Suppressor macrophage (primary cell): ENCODE measurements around the gene PHF24.
"Not testable (repeated sequence)": the region's sequence is repeated elsewhere in the genome, so short reads cannot be mapped to it uniquely, and the experiment has no call there.

ENCODE experiments used
- DNase-seq, 4 experiments: peaks; one replicate each; pipeline ENCODE4 v3.0.0-alpha.2; 2020 to 2022
- total RNA-seq, 17 experiments: gene quantifications; one replicate each; lab custom pipeline; 2026; ENCODE audit warnings: mixed read lengths in 6 of 17, inconsistent platforms in 3 of 17; lab: John Stamatoyannopoulos, UW

PHF24 gene
- total RNA-seq, result 0 to 2.4 (median 0.04) reads per million in 17 experiments

DNA sequence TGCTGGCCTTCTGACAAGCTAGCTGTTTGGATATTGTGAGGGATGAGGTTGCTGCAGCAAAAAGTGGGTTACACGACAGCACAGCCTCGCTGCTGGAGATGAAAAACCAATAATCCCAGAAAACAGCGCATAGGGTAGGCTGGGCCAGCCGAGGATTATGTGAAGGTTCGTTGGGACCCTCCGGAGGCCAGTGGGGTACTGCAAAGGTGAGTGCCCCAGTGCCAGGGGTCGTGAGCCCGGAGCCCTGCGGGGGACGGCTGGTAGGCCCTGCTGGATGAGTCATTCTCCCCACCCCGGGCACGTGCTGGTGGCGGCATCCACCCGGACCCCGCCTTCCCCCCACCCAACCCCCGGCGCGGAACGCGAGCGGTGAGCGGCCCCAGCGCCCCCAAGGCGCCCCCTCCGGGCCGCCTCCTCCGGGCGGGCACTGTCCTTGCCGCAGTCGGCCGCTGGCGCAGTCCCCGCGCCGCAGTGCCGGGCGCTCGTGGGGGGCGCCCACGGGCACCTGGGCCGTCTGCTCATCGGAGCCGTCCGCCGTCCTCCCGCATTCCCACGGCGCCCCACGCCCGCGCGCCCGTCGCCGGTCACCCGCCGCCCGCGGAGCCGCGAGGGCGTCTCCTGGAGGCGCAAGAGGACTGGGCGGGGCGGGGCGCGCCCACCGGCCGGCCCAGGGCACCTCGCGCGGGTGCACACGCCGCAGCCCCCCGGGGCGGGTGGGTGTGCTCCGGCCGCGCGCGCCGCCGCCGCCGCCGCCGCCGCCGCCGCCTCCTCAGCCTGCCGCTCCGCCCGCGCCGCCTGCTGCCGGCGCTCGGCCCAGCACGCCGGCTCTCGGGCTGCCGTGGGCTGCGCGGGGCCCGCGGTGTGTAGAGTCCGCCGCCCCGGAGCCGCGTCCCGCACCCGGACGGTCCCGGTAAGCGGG lies at the start of gene PHF24:
PHF24 (plus strand) TSS at position 794 of the 919 bp plus-strand sequence. CDS start 13,014 bp downstream, outside the sequence.
- DNase-seq, result peak in 3 of 4 experiments; percentile 13 to 67 (median 58)

- no peak for DNase-seq
These were observed 31.0 kb upstream of the PHF24 start for GRCh38 chr9:34927061-34927460.

- DNase-seq, result no peak
These were observed 29.2 kb upstream of the PHF24 start for GRCh38 chr9:34928921-34929320.

DNA sequence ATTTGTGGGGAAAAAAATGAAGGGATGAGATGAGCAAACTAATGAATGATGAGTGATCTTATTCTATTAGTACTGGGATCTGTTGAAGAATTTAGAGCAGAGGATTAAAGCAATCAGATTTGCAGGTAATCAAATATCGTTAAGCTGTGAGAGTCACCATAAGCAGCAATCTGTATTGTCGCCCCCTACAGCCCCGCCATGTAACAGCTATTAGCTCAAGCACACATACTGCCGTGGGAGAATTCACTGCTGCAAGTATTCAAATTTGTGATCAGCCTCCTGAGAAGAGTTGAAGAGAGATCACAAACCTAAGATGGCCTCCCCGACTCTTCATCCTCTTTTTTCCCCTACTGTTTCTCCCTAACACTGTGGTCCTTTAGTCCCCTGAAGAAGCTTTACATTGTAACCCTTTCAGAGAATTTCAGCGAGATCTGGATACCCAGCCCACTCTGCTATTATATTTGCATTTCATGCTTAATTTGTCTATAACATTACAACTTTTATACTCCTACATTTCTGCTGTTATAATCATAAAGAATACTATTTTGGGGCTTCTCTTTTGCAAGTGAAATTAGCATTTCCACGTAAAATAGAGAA lies 28.5 kb upstream of the PHF24 start:
- DNase-seq, result peak; percentile 12 to 52 (median 36)

- DNase-seq, result not testable (repeated sequence)
These were observed 18.1 kb upstream of the PHF24 start for GRCh38 chr9:34939989-34940388.

- DNase-seq, result no peak
These were observed 9.6 kb upstream of the PHF24 start for GRCh38 chr9:34948451-34948850.

- no peak for DNase-seq
These were observed 3.9 kb upstream of the PHF24 start for GRCh38 chr9:34954225-34954624.

- not testable (repeated sequence) for DNase-seq
These were observed 2.0 kb upstream of the PHF24 start for GRCh38 chr9:34956066-34956465.

DNA sequence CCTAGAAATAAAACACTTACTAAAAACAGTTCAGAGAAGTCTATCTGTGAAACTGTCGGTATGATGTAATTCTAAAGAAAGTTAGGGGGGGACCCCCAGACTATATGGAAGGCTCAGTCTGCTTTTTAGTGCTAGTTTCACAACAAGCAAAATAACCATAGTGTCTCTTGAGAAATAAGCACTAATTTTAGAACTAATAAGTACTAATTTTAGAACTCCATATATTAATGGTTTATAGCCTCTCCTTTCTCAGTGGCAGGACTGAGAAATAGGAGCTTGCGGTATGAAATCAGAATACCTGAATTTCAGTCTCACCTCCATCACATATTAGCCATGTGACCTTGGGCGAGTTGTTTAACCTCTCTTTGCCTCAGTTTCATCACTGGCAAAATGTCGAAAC lies 1.4 kb upstream of the PHF24 start:
- no peak for DNase-seq

DNA sequence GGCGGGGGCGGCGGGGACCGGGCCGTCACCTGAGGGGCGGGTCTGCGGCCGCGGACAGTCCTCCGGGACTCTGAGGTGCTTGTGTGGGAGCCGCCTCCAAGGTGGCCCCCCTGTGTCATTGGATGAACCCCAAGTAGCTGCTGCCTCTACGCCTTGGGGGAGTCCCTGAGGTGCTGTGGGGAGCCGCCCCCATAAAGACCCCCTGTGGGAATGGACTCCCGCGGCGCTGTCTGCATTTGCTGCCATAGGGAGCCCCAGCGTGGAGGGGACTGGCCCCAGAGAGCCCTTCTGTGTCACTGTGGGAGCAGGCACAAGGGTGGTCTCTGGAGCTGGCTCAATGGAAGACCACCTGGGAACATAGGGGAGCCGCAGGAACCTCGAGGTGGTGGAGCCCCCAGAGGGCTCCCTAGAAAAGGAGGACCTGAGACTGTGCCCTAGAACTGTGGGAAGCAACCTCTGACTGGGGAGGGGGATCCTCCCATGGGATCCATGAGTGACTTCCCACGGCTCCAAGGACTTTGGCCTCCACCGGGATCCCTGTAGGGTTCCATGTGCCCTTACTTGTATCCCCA lies 412 bp downstream of the PHF24 start:
- no peak for DNase-seq

DNA sequence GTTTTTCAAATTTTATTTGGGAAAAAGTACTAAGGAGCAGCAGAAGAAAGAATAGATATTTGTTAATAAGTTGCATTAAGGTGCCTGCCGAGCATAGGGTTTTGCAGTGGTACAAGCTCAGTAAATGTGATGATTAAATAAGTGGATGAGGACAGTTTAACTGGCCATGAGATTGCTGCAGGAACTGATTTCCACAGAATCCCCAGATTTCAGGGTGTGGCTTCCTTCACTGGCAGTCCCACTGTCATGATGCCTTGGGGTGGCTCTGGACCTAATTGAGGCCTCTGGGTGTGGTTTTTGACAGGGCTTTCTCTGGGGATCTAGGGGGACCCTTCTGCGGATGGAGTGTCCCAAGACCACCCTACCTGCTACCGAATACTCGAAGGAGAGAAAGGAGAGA lies 1.4 kb downstream of the PHF24 start:
- no peak for DNase-seq

GRCh38 chr9:34961574-34962490 lies 3.7 kb downstream of the PHF24 start:
- peak; percentile 67 to 84 (median 82) for DNase-seq

DNA sequence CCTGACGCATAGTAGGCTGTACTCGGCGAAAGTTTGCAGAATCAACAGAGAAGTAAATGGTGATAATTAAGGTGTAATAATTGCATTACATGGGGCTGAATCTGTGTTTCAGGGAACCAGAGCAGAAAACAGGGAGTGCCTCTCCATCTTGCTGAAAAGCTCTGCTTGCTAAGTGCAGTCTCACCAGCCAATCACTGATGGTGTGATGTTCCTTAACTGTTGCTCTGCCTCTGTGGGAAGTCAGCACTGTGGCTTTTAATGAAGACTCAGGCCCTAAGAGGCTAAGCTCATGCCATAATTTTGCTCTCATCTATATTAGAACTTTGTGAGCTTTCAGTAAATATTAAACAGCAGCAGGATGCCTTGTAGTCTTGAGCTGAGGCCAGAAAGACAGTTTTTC lies 4.5 kb downstream of the PHF24 start:
- no peak for DNase-seq

GRCh38 chr9:34963552-34963951 lies 5.5 kb downstream of the PHF24 start:
- peak in 1 of 4 experiments; percentile 40 for DNase-seq

DNA sequence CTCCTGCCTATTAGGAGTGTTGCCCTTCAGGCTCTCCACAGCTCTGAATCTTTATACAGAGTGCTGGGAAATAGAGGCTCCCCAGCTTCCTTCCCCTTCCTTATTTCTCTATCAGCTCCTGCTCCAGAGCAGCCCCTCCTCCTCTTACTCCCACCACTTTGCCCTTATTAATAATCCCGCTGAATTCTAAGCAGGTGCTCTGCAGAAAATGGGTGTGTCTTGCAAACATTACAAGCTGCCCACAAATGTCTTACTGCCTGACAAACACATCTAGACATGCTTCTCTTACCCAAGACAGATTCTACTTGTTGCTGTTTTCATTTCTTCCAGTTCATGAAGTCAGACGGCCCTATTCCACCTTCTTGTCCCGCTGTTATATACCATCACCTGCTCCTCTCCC lies 6.4 kb downstream of the PHF24 start:
- DNase-seq, result no peak

- no peak for DNase-seq
These were observed 13.2 kb downstream of the PHF24 start for GRCh38 chr9:34971146-34971811.

DNA sequence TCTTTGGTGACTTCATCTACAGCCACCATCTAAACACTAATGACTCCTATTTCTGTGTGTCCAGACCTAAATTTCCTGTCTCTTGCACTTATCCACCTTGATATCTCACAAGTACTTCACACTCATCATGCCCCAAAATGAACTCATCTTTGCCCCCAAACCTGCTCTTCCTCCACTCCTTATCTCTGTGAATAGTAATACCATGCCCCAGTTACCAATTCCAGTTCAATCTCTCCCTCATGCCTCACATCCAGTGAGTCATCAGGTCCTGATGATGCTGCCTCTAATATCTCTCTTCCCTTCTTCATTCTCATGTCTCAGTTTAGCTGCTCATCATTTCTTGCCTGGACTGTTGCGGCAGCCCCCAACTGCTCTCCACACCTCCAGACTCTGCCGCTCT lies 16.6 kb downstream of the PHF24 start:
- no peak for DNase-seq

DNA sequence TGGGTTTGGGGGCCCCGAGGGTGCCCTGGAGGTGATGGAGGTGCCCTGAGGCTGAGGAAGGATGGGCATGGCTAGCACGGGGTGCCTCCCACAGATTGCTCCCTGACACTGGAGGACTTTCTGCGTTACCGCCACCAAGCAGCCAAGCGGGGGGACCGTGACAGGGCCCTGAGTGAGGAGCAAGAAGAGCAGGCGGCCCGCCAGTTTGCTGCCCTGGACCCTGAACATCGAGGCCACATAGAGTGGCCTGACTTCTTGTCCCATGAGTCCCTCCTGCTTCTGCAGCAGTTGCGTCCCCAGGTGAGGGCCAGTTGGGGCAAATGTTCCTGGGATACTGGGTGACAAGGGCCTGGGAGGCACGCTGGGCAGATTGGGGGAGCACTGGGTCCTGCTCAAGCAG lies 18.4 kb downstream of the PHF24 start:
- DNase-seq, result no peak

DNA sequence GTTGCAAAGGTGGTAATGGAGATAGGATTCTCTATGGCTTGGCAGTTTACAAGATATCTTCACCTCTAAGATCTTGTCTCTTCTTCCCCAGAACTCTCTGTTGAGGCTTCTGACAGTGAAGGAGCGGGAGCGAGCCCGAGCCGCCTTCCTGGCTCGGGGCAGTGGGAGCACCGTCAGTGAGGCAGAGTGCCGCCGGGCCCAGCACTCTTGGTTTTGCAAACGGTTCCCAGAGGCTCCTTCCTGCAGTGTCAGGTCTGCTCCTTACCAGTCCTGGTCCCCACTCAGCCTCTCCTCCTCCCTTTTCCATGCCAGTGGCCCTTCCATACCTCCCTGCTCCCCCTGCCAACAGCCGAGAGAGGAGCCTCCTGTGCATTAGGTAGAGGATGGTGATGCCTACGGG lies 18.9 kb downstream of the PHF24 start:
- DNase-seq, result no peak

DNA sequence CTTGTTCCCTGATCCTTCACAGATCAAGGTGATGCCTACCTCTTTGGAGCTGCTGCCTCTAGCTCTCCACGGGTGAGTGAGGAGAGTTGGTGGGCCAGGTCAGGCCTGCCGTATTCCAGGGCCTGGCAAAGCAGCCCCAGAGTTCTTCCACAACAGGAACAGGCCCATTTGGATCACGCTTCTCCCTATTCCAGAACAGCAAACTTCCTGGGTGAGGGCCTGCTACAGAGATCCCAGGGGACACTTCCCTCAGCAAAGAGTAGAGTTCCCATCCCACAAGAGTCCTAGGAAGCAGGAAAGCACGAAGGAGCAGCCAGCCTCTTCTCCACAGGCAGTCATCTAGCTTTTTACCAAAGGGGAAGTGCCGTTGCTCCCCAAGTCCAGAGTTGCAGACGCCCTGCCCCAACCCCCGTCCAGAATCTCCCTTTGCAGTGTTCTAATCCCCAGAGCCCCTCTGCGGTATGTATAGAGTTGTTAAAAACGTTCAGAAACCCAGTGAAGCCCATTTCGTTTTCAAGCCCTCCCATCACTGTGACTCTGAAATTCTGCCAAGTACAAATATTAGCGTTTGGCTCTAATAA lies 22.2 kb downstream of the PHF24 start:
- DNase-seq, result peak in 1 of 4 experiments; percentile 11

- peak; percentile 72 to 83 (median 80) for DNase-seq
These were observed 24.3 kb downstream of the PHF24 start for GRCh38 chr9:34982361-34982760.
